ENCODE data around the gene INTS6L. TPM values are rescaled to one million over a fixed set of nuclear protein-coding genes. Genes with fewer than 3 reads are reported as not detected.

INTS6L gene
- total and polyA plus RNA-seq, 2 experiments from 2014 or later, result 8.1 to 12.3 TPM

DNA sequence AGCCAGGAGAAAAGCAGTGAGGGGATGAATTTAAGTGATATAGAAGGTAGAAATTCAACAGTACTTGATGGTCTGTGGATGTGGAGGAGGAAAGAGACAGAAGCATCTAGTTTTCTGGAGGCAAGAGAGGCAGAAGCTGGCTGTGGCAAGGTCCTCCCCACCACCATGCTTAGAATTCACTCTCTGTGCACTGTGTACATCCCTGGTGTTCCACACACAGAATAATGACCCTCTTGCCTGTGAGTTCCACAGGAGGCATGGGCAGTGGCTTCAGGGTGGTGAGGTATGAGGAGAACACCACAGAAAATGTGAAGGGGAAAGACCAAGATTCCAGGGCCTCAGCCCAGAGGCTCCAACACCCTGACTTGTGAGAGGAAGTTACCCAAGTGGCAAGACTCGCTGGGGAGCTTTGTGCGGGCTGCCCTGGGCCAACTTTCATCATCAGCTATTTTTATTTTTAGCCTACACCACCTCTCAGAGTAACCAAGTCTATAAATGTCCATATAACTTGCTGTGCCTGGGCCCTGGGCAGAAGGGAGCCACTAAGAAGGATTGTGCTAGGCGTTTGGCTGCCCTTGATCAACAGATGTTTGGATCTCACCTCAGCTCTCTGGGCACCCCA is 7.8 kb upstream of the INTS6L start:
- Histone ChIP-seq H3K27me3 (no peaks in the 10 kb centered on the region), H3K79me2 (no peaks in the 10 kb centered on the region), H3K27ac (no peak overlapping the region), H3K4me3 (no peak overlapping the region), H4K20me1 (ENCODE audit: insufficient read depth, poor library complexity, severe bottlenecking) (no peaks in the 10 kb centered on the region), H3K9me2 (replicated peaks; ENCODE audit: insufficient read depth) (no peaks in the 10 kb centered on the region), H3K4me2 (no peak overlapping the region), H3K4me1 (ENCODE audit: insufficient read depth) (no peaks in the 10 kb centered on the region), H2AFZ (no peak overlapping the region), H3K9me3 (ENCODE audit: low read depth) (no peaks in the 10 kb centered on the region), H3K36me3 (replicated peaks; ENCODE audit: insufficient read depth, low read depth) (no peaks in the 10 kb centered on the region)
- WGBS (ENCODE audit: low lambda C conversion rate, missing lambda C conversion rate), result 67% methylated on average over 3 of the region's 3 CpGs
- no peak for DNase-seq (ENCODE audit: low spot score)
- TF ChIP-seq EZH2 (IDR thresholded peaks at IDR 0.05; ENCODE audit: borderline replicate concordance), result no peak
- TF ChIP-seq, protein P1, sequence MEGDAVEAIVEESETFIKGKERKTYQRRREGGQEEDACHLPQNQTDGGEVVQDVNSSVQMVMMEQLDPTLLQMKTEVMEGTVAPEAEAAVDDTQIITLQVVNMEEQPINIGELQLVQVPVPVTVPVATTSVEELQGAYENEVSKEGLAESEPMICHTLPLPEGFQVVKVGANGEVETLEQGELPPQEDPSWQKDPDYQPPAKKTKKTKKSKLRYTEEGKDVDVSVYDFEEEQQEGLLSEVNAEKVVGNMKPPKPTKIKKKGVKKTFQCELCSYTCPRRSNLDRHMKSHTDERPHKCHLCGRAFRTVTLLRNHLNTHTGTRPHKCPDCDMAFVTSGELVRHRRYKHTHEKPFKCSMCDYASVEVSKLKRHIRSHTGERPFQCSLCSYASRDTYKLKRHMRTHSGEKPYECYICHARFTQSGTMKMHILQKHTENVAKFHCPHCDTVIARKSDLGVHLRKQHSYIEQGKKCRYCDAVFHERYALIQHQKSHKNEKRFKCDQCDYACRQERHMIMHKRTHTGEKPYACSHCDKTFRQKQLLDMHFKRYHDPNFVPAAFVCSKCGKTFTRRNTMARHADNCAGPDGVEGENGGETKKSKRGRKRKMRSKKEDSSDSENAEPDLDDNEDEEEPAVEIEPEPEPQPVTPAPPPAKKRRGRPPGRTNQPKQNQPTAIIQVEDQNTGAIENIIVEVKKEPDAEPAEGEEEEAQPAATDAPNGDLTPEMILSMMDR (IDR thresholded peaks at IDR 0.05; ENCODE audit: poor library complexity), result no peak
- no peak for TF ChIP-seq EZH2phosphoT487 (IDR thresholded peaks at IDR 0.05; ENCODE audit: low read depth, severe bottlenecking, unreplicated experiment)

DNA sequence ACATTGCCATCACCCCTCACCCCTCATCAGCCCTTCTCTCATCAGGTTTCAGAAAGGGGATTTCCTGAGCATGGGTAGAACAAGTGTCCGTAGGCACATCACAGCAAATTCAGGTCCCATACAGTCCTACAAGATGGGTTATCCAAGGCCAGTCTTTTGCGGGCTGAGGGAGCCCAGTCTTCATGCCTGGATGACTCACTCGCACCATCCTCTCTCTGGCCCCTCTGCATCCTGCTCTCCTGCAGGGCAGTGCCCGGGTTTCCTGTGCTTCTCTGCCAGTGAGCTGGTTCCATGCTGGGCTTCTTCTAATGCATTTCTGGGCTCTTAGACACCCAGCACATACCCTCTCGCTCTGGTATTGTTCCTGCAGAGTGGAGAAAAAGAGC is 7.3 kb upstream of the INTS6L start:
- Histone ChIP-seq H3K79me2 (no peaks in the 10 kb centered on the region), H3K4me1 (ENCODE audit: insufficient read depth) (no peaks in the 10 kb centered on the region), H3K4me3 (no peak overlapping the region), H3K36me3 (replicated peaks; ENCODE audit: insufficient read depth, low read depth) (no peaks in the 10 kb centered on the region), H3K27me3 (no peaks in the 10 kb centered on the region), H3K27ac (no peak overlapping the region), H2AFZ (no peak overlapping the region), H3K9me3 (ENCODE audit: low read depth) (no peaks in the 10 kb centered on the region), H4K20me1 (ENCODE audit: insufficient read depth, poor library complexity, severe bottlenecking) (no peaks in the 10 kb centered on the region), H3K4me2 (no peak overlapping the region), H3K9me2 (replicated peaks; ENCODE audit: insufficient read depth) (no peaks in the 10 kb centered on the region)
- TF ChIP-seq EZH2phosphoT487 (IDR thresholded peaks at IDR 0.05; ENCODE audit: low read depth, severe bottlenecking, unreplicated experiment) (no peak), EZH2 (IDR thresholded peaks at IDR 0.05; ENCODE audit: borderline replicate concordance) (no peak)
- TF ChIP-seq, protein P1 (IDR thresholded peaks at IDR 0.05; ENCODE audit: poor library complexity), result no peak
- 71% methylated on average over 5 of the region's 5 CpGs for WGBS (ENCODE audit: low lambda C conversion rate, missing lambda C conversion rate)
- no peak for DNase-seq (ENCODE audit: low spot score)

DNA sequence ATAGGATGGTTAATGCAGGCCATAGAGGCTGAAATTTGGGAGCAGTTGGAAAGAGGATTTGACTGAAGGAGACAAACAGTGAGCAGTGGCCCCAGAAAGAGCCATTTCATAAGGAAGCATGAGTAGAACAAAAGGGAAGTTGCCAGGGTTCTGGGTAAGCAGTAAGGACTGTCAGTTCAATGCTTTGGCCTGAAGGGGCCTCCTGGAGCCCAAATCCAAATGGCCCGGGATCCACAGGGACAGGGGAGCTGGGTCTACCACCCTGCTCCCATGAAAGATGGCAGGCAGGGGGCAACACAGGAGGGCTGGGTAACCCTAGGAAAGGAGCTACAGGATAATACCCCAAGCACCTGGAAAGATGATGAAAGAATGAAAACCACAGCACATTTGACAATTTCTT is 4.1 kb upstream of the INTS6L start:
- DNase-seq (ENCODE audit: low spot score), result no peak
- Histone ChIP-seq H3K9me2 (replicated peaks; ENCODE audit: insufficient read depth) (no peaks in the 10 kb centered on the region), H4K20me1 (ENCODE audit: insufficient read depth, poor library complexity, severe bottlenecking) (no peaks in the 10 kb centered on the region), H3K36me3 (replicated peaks; ENCODE audit: insufficient read depth, low read depth) (no peaks in the 10 kb centered on the region), H3K4me3 (no peak overlapping the region), H3K79me2 (no peaks in the 10 kb centered on the region), H3K4me2 (no peak overlapping the region), H3K27ac (no peak overlapping the region), H3K4me1 (ENCODE audit: insufficient read depth) (no peaks in the 10 kb centered on the region), H2AFZ (no peak overlapping the region), H3K27me3 (no peaks in the 10 kb centered on the region), H3K9me3 (ENCODE audit: low read depth) (no peaks in the 10 kb centered on the region)
- WGBS (ENCODE audit: low lambda C conversion rate, missing lambda C conversion rate), result 57% methylated on average over 1 of the region's 1 CpG
- TF ChIP-seq EZH2 (IDR thresholded peaks at IDR 0.05; ENCODE audit: borderline replicate concordance), result no peak
- TF ChIP-seq EZH2phosphoT487 (IDR thresholded peaks at IDR 0.05; ENCODE audit: low read depth, severe bottlenecking, unreplicated experiment), result no peak
- TF ChIP-seq, protein P1 (IDR thresholded peaks at IDR 0.05; ENCODE audit: poor library complexity), result no peak
